Astrocyte (in vitro differentiated cells and primary cell): ENCODE measurements around the gene PLA2G3. TPM values are rescaled to one million over a fixed set of nuclear protein-coding genes. Genes with fewer than 3 reads are reported as not detected.

Experiments
- DNase-seq: peaks from one replicate; pipeline ENCODE4 v3.0.0-alpha.2; 2010; ENCODE audit warnings: low read depth
- FAIRE-seq: peaks from 2 replicates; lab custom pipeline; 2011; peaks lifted over from hg19 to GRCh38; lab: Jason Lieb, UNC
- H2AFZ ChIP-seq: 2 replicates; pipeline ENCODE4 v1.6.0; 2012; ENCODE audit warnings: low read depth, low read length, inconsistent platforms
- H3K27ac ChIP-seq: 2 replicates; pipeline ENCODE4 v1.5.1; 2011; ENCODE audit warnings: low read depth, low read length, inconsistent platforms
- H3K27me3 ChIP-seq: 2 replicates; pipeline ENCODE4 v1.6.0; 2011; ENCODE audit warnings: low read length, inconsistent platforms; ENCODE audit not compliant: insufficient read depth
- H3K36me3 ChIP-seq: 2 replicates; pipeline ENCODE4 v1.5.1; 2011; ENCODE audit warnings: low read length, inconsistent platforms; ENCODE audit not compliant: insufficient read depth
- H3K4me1 ChIP-seq: 2 replicates; pipeline ENCODE4 v1.5.1; 2011; ENCODE audit warnings: low read length, inconsistent platforms; ENCODE audit not compliant: insufficient read depth
- H3K4me2 ChIP-seq: 2 replicates; pipeline ENCODE4 v1.6.0; 2012; ENCODE audit warnings: low read length, inconsistent platforms
- H3K4me3 ChIP-seq: 2 replicates; pipeline ENCODE4 v1.5.1; 2011; ENCODE audit warnings: low read depth, mild to moderate bottlenecking, low read length, inconsistent platforms; ENCODE audit not compliant: insufficient read depth
- H3K79me2 ChIP-seq: 2 replicates; pipeline ENCODE4 v1.6.0; 2012; ENCODE audit warnings: mild to moderate bottlenecking, low read length, inconsistent platforms; ENCODE audit not compliant: insufficient read depth
- H3K9ac ChIP-seq: 2 replicates; pipeline ENCODE4 v1.6.0; 2012; ENCODE audit warnings: mild to moderate bottlenecking, low read length, inconsistent platforms
- H3K9me3 ChIP-seq: 2 replicates; pipeline ENCODE4 v1.5.1; 2012; ENCODE audit warnings: low read depth, mild to moderate bottlenecking, low read length, inconsistent platforms; ENCODE audit not compliant: insufficient read depth
- H4K20me1 ChIP-seq: 2 replicates; pipeline ENCODE4 v1.6.0; 2012; ENCODE audit warnings: low read length, inconsistent platforms; ENCODE audit not compliant: insufficient read depth
- H3K27ac Mint-ChIP-seq: one replicate; pipeline ENCODE4 v1.8.0; 2021; ENCODE audit warnings: mild to moderate bottlenecking, mixed read lengths; ENCODE audit not compliant: unreplicated experiment
- H3K27me3 Mint-ChIP-seq: one replicate; pipeline ENCODE4 v1.8.0; 2021; ENCODE audit warnings: low read depth, mixed read lengths; ENCODE audit not compliant: unreplicated experiment
- H3K36me3 Mint-ChIP-seq: one replicate; pipeline ENCODE4 v1.8.0; 2021; ENCODE audit warnings: low read depth, mixed read lengths; ENCODE audit not compliant: unreplicated experiment
- H3K4me1 Mint-ChIP-seq: one replicate; pipeline ENCODE4 v1.8.0; 2021; ENCODE audit warnings: low read depth, mixed read lengths; ENCODE audit not compliant: unreplicated experiment
- H3K4me3 Mint-ChIP-seq: one replicate; pipeline ENCODE4 v1.8.0; 2021; ENCODE audit warnings: mild to moderate bottlenecking, moderate library complexity, mixed read lengths; ENCODE audit not compliant: unreplicated experiment
- H3K9me3 Mint-ChIP-seq: one replicate; pipeline ENCODE4 v1.8.0; 2021; ENCODE audit warnings: mild to moderate bottlenecking, mixed read lengths; ENCODE audit not compliant: unreplicated experiment
- EZH2 ChIP-seq: IDR thresholded peaks from 2 replicates; pipeline ENCODE4 v1.6.1; 2012; ENCODE audit warnings: mild to moderate bottlenecking, low read length, inconsistent platforms; ENCODE audit not compliant: insufficient read depth
- total RNA-seq: library from RNA; stranded (reverse); gene quantifications from 2 replicates; pipeline ENCODE4 v1.2.1, GENCODE V29; 2021
- TF ChIP-seq, protein P1 (sequence below): IDR thresholded peaks from 2 replicates; pipeline ENCODE4 v1.5.1; 2011; ENCODE audit warnings: low read depth, mild to moderate bottlenecking, inconsistent platforms, low read length, moderate library complexity; ENCODE audit not compliant: insufficient read depth

PLA2G3 gene
- total RNA-seq, 1 donor from 2014 or later, result not detected

DNA sequence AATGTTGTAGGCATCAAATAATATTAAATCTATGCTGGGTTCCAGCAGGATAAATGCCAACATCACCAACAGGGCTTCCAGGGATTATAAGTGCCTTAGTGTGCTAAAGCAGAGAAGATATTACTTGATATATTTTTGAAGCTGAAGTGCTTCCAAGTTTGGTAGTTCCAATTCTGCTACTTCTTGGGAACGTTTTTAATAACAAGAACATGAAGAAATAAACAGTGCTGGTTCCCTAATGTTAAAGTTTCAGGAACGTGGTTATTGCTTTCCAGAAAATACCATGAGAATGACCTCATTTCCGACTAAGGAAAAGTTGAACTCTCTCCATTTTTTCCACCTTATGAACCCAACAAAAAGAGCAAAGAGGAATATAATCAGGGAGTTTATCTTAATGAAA, 15.1 kb upstream of the PLA2G3 start:
- H3K9ac ChIP-seq, result no peak overlapping the region
- H3K36me3 ChIP-seq, result no peaks in the 10 kb centered on the region
- TF ChIP-seq, protein P1, sequence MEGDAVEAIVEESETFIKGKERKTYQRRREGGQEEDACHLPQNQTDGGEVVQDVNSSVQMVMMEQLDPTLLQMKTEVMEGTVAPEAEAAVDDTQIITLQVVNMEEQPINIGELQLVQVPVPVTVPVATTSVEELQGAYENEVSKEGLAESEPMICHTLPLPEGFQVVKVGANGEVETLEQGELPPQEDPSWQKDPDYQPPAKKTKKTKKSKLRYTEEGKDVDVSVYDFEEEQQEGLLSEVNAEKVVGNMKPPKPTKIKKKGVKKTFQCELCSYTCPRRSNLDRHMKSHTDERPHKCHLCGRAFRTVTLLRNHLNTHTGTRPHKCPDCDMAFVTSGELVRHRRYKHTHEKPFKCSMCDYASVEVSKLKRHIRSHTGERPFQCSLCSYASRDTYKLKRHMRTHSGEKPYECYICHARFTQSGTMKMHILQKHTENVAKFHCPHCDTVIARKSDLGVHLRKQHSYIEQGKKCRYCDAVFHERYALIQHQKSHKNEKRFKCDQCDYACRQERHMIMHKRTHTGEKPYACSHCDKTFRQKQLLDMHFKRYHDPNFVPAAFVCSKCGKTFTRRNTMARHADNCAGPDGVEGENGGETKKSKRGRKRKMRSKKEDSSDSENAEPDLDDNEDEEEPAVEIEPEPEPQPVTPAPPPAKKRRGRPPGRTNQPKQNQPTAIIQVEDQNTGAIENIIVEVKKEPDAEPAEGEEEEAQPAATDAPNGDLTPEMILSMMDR, result no peak
- no peak for TF ChIP-seq EZH2
- no peaks in the 10 kb centered on the region for H4K20me1 ChIP-seq
- peaks cover 5% of the 10 kb centered on the region for H3K4me1 Mint-ChIP-seq
- peak overlapping the region; percentile 35 for H3K4me2 ChIP-seq
- peak; percentile 82 for FAIRE-seq
- H3K79me2 ChIP-seq, result peaks cover 3% of the 10 kb centered on the region
- DNase-seq, result peak; percentile 33
- peak overlapping the region; percentile 54 for H2AFZ ChIP-seq
- H3K27ac Mint-ChIP-seq, result no peak overlapping the region
- H3K4me1 ChIP-seq, result peaks cover 7% of the 10 kb centered on the region
- no peaks in the 10 kb centered on the region for H3K36me3 Mint-ChIP-seq
- peaks cover 5% of the 10 kb centered on the region for H3K9me3 Mint-ChIP-seq
- no peaks in the 10 kb centered on the region for H3K9me3 ChIP-seq
- no peaks in the 10 kb centered on the region for H3K27me3 ChIP-seq
- H3K4me3 Mint-ChIP-seq, result no peak overlapping the region
- H3K27me3 Mint-ChIP-seq, result peaks cover 15% of the 10 kb centered on the region
- H3K4me3 ChIP-seq, result no peak overlapping the region
- H3K27ac ChIP-seq, result peak overlapping the region; percentile 30

DNA sequence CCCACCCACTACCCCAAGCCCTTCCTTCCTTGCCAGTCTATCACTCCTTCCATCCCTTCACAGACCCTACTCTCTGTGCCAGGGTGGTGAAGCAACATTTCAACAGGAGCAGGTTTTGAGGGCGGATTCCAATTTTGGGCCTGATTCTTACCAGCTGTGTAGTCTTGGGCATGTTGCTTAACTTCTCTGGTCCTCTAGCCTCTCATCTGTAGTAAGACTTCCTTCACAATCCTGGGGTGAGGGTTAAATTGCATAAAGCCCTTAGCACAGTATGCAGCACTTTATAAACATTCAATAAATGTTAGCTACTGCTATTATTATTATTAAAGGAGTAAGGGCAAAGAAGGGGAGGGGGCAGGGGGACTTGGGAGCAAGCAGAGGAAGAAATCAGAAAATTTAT, 14.7 kb upstream of the PLA2G3 start:
- Histone ChIP-seq H4K20me1 (no peaks in the 10 kb centered on the region), H3K4me2 (no peak overlapping the region), H3K9me3 (no peaks in the 10 kb centered on the region), H2AFZ (no peak overlapping the region), H3K4me3 (no peak overlapping the region), H3K79me2 (no peaks in the 10 kb centered on the region), H3K9ac (no peak overlapping the region), H3K27ac (peak overlapping the region; percentile 30), H3K27me3 (no peaks in the 10 kb centered on the region), H3K36me3 (no peaks in the 10 kb centered on the region), H3K4me1 (peaks cover 7% of the 10 kb centered on the region)
- TF ChIP-seq, protein P1, result no peak
- TF ChIP-seq EZH2, result no peak
- peaks cover 5% of the 10 kb centered on the region for H3K9me3 Mint-ChIP-seq
- H3K36me3 Mint-ChIP-seq, result no peaks in the 10 kb centered on the region
- DNase-seq (no peak), FAIRE-seq (no peak)
- no peak overlapping the region for H3K27ac Mint-ChIP-seq
- H3K4me1 Mint-ChIP-seq, result peaks cover 5% of the 10 kb centered on the region
- no peak overlapping the region for H3K4me3 Mint-ChIP-seq
- peaks cover 15% of the 10 kb centered on the region for H3K27me3 Mint-ChIP-seq

DNA sequence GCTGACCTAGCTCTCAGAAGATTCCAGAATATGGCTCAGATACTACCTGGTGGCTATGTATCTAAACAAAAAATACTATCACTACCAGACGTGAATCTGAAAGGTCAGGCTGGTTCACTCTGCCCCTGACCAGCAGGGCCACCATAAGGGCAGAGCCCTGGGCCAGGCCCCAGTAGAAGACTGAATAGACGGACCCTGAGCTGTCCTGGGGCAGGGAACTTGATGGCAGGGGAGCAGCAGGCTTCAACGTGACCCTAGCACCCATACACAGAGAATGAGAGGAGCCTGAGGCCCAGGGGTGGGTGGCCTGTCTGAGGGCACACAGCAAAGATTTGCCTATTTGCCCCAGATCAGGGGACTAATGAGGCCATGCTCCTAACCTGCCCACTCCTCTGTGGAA, 13.0 kb upstream of the PLA2G3 start:
- Histone ChIP-seq H3K27me3 (no peaks in the 10 kb centered on the region), H2AFZ (no peak overlapping the region), H3K4me1 (peaks cover 13% of the 10 kb centered on the region), H4K20me1 (no peaks in the 10 kb centered on the region), H3K9me3 (no peaks in the 10 kb centered on the region), H3K36me3 (no peaks in the 10 kb centered on the region), H3K4me2 (no peak overlapping the region), H3K27ac (no peak overlapping the region), H3K79me2 (no peaks in the 10 kb centered on the region), H3K4me3 (no peak overlapping the region), H3K9ac (no peak overlapping the region)
- no peak for FAIRE-seq
- no peak for DNase-seq
- H3K9me3 Mint-ChIP-seq, result no peaks in the 10 kb centered on the region
- no peak overlapping the region for H3K4me3 Mint-ChIP-seq
- TF ChIP-seq, protein P1, result no peak
- no peak for TF ChIP-seq EZH2
- peaks cover 13% of the 10 kb centered on the region for H3K27me3 Mint-ChIP-seq
- peaks cover 5% of the 10 kb centered on the region for H3K4me1 Mint-ChIP-seq
- H3K36me3 Mint-ChIP-seq, result no peaks in the 10 kb centered on the region
- H3K27ac Mint-ChIP-seq, result no peak overlapping the region
